B cell (primary cell): ENCODE results near the gene MAML2. TPM values are rescaled to one million over a fixed set of nuclear protein-coding genes. Genes with fewer than 3 reads are reported as not detected.

ENCODE experiments used
- ATAC-seq: fragments of 200-7000 bp; cut with Tn5 transposase; one replicate; pipeline ENCODE4 v1.10.0; 2021; ENCODE audit warnings: low read depth, mild to moderate bottlenecking, moderate number of reproducible peaks, moderate library complexity
- CTCF ChIA-PET: fragments of 350-600 bp; sonication (Branson Sonifier 250); formaldehyde crosslinking; loops from one replicate; lab custom pipeline; 2021; ENCODE audit warnings: antibody characterized with exemption, inconsistent platforms; lab: Charles Lee
- POLR2A ChIA-PET: fragments of 350-600 bp; sonication (Branson Sonifier 250); formaldehyde crosslinking; loops from one replicate; lab custom pipeline; 2021; ENCODE audit warnings: antibody characterized with exemption; lab: Charles Lee
- DNase-seq: peaks from one replicate; pipeline ENCODE4 v3.0.0; 2013
- H2AFZ ChIP-seq: 2 replicates; pipeline ENCODE4 v1.6.1; 2012; ENCODE audit warnings: mild to moderate bottlenecking, low read depth, low read length; ENCODE audit not compliant: insufficient read depth, poor library complexity, severe bottlenecking
- H3K27ac ChIP-seq, 2 donors: 1 replicate in 1 of 2; 2 replicates in 1 of 2; pipeline ENCODE4 v1.5.1; 2012 to 2013; ENCODE audit warnings: low read length in 2 of 2, mild to moderate bottlenecking in 2 of 2, moderate library complexity in 1 of 2
- H3K27me3 ChIP-seq, 4 experiments: fragments of 200-600 bp in 1 of 4; sonication (generic) in 1 of 4; replicated peaks in 1 of 4; 1 replicate in 2 of 4; 2 replicates in 2 of 4; pipeline versions ENCODE4 v1.6.1 to v1.7.0; 2013 to 2016; ENCODE audit warnings: low read length in 3 of 4, mild to moderate bottlenecking in 2 of 4, mixed read lengths in 1 of 4, moderate library complexity in 1 of 4; ENCODE audit not compliant: insufficient read depth in 4 of 4, control insufficient read depth in 3 of 4; ENCODE audit errors: control extremely low read depth in 1 of 4
- H3K36me3 ChIP-seq, 2 experiments: replicated peaks in 1 of 2; 1 replicate in 1 of 2; 2 replicates in 1 of 2; pipeline versions ENCODE4 v1.6.1 to v1.7.1; 2013; ENCODE audit warnings: low read length in 1 of 2; ENCODE audit not compliant: insufficient read depth in 2 of 2, control insufficient read depth in 1 of 2; ENCODE audit errors: control extremely low read depth in 1 of 2, extremely low read depth in 1 of 2
- H3K4me1 ChIP-seq, 2 donors: fragments of 200-600 bp in 1 of 2; sonication (generic) in 1 of 2; 1 replicate in 1 of 2; 2 replicates in 1 of 2; pipeline versions ENCODE4 v1.5.1 to v1.6.1; 2013 to 2017; ENCODE audit warnings: low read length in 2 of 2; ENCODE audit not compliant: control insufficient read depth in 2 of 2, insufficient read depth in 2 of 2
- H3K4me2 ChIP-seq: replicated peaks from 2 replicates; pipeline ENCODE3; 2012; ENCODE audit warnings: mild to moderate bottlenecking, low read depth, low read length; ENCODE audit not compliant: poor library complexity, severe bottlenecking
- H3K4me3 ChIP-seq, 5 experiments: fragments of 200-600 bp in 1 of 5; sonication (generic) in 1 of 5; 1 replicate in 3 of 5; 2 replicates in 2 of 5; pipeline versions ENCODE4 v1.5.1 to v1.7.0; 2011 to 2016; ENCODE audit warnings: low read length in 4 of 5, mild to moderate bottlenecking in 4 of 5, low read depth in 2 of 5, control low read depth in 1 of 5, moderate library complexity in 1 of 5; ENCODE audit not compliant: insufficient read depth in 1 of 5; ENCODE audit errors: control extremely low read depth in 1 of 5, extremely low read depth in 1 of 5
- H3K79me2 ChIP-seq: fragments of 200-600 bp; sonication (generic); one replicate; pipeline ENCODE4 v1.6.0; 2016; ENCODE audit warnings: low read length; ENCODE audit not compliant: control insufficient read depth, insufficient read depth
- H3K9ac ChIP-seq: fragments of 200-600 bp; sonication (generic); 2 replicates; pipeline ENCODE4 v1.6.1; 2017; ENCODE audit warnings: mild to moderate bottlenecking, low read length, moderate library complexity
- H3K9me3 ChIP-seq, 3 donors: one replicate each; pipeline versions ENCODE4 v1.6.1 to v1.7.1; 2013; ENCODE audit warnings: low read length in 2 of 3; ENCODE audit not compliant: control insufficient read depth in 2 of 3, insufficient read depth in 1 of 3; ENCODE audit errors: control extremely low read depth in 1 of 3
- H4K20me1 ChIP-seq: 2 replicates; pipeline ENCODE4 v1.6.0; 2012; ENCODE audit warnings: mild to moderate bottlenecking, low read length; ENCODE audit not compliant: insufficient read depth, control insufficient read depth, poor library complexity, severe bottlenecking
- H3K27ac Mint-ChIP-seq: one replicate; pipeline ENCODE4 v1.8.0; 2021; ENCODE audit warnings: mixed read lengths
- H3K27me3 Mint-ChIP-seq: one replicate; pipeline ENCODE4 v1.8.0; 2021; ENCODE audit warnings: mixed read lengths
- H3K4me1 Mint-ChIP-seq: one replicate; pipeline ENCODE4 v1.8.0; 2021; ENCODE audit warnings: mixed read lengths
- H3K4me3 Mint-ChIP-seq: one replicate; pipeline ENCODE4 v1.8.0; 2021; ENCODE audit warnings: mixed read lengths
- H3K9me3 Mint-ChIP-seq: one replicate; pipeline ENCODE4 v1.8.0; 2022; ENCODE audit warnings: mixed read lengths; ENCODE audit not compliant: insufficient read depth
- CTCF ChIP-seq: fragments of 200-600 bp; IDR thresholded peaks from one replicate; pipeline ENCODE4 v1.8.0; 2022; ENCODE audit warnings: antibody characterized with exemption, mild to moderate bottlenecking
- EZH2 ChIP-seq: IDR thresholded peaks from 2 replicates; pipeline ENCODE4 v1.6.1; 2012; ENCODE audit warnings: borderline replicate concordance, low read depth, mild to moderate bottlenecking, moderate library complexity, low read length; ENCODE audit not compliant: insufficient read depth, poor library complexity, severe bottlenecking
- WGBS: methylation state at CpG from one replicate; pipeline ENCODE4 v1.1.5; 2013; ENCODE audit warnings: missing lambda C conversion rate; ENCODE audit not compliant: insufficient coverage; 5-methylcytosine and 5-hydroxymethylcytosine counted together
- intact Hi-C: fragments of 100-400 bp; cut with micrococcal nuclease; formaldehyde crosslinking; loops from one replicate; pipeline ENCODE4 v1.10.0; 2022
- polyA plus RNA-seq: library from polyadenylated mRNA; depleted of rRNA; stranded (reverse); fragments of >200 nt; gene quantifications from 2 replicates; pipeline ENCODE4 v1.2.3, GENCODE V29; 2012
- total RNA-seq, 2 donors: library from RNA; stranded (reverse); fragments of 120-200 nt in 1 of 2; gene quantifications; 1 replicate in 1 of 2; 2 replicates in 1 of 2; pipeline versions ENCODE4 v1.2.3 to v1.2.4, GENCODE V29; 2013 to 2022

The MAML2 gene
- total and polyA plus RNA-seq, 2 donors (not counting 1 experiment from before 2014, with no cell fraction given) = 10.7 to 26.4 TPM

GRCh38 chr11:96391698-96392307 is 48.8 kb upstream of the MAML2 start:
- H3K4me3 ChIP-seq = no peak overlapping the region
- TF ChIP-seq CTCF (no peak), EZH2 (no peak)
- no peaks in the 10 kb centered on the region for H3K9me3 Mint-ChIP-seq
- WGBS = no CpG with 5 or more reads among the region's 3 CpGs
- peaks cover 6% of the 10 kb centered on the region for H4K20me1 ChIP-seq
- no peak overlapping the region for H3K9ac ChIP-seq
- peaks cover 13 to 18% of the 10 kb centered on the region in 2 donors for H3K4me1 ChIP-seq
- H2AFZ ChIP-seq = no peak overlapping the region
- intact Hi-C loops = loop anchor here (10.0 kb wide), 1 partner anchor 1237 kb away; no protein-coding TSS in a partner anchor
- H3K27ac ChIP-seq = no peak overlapping the region
- no peaks in the 10 kb centered on the region for H3K27me3 Mint-ChIP-seq
- ATAC-seq (no peak), DNase-seq (no peak)
- no peaks in the 10 kb centered on the region for H3K27me3 ChIP-seq
- H3K79me2 ChIP-seq = peaks cover 39% of the 10 kb centered on the region
- no peak overlapping the region for H3K27ac Mint-ChIP-seq
- ChIA-PET POLR2A (no interaction called here), CTCF (interaction anchor here (1.6 to 4.3 kb wide), 2 partner anchors 300 to 555 kb away, joined by 4 to 97 read pairs; no protein-coding TSS in a partner anchor)
- H3K9me3 ChIP-seq = no peaks in the 10 kb centered on the region
- H3K4me2 ChIP-seq = no peak overlapping the region
- H3K4me3 Mint-ChIP-seq = peak overlapping the region; percentile 32
- no peaks in the 10 kb centered on the region for H3K36me3 ChIP-seq
- H3K4me1 Mint-ChIP-seq = peaks cover 26% of the 10 kb centered on the region

GRCh38 chr11:96390488-96390792 is 47.4 kb upstream of the MAML2 start:
- peak overlapping the region; percentile 92 for H2AFZ ChIP-seq
- H3K9me3 ChIP-seq = no peaks in the 10 kb centered on the region
- intact Hi-C loops = loop anchor here (1.0 to 10.0 kb wide), 2 partner anchors 1236 to 1323 kb away; no protein-coding TSS in a partner anchor
- TF ChIP-seq CTCF (no peak), EZH2 (no peak)
- Mint-ChIP-seq H3K9me3 (no peaks in the 10 kb centered on the region), H3K4me3 (peak overlapping the region; percentile 93), H3K27me3 (no peaks in the 10 kb centered on the region), H3K4me1 (peaks cover 26% of the 10 kb centered on the region), H3K27ac (peak overlapping the region; percentile 95)
- peak overlapping the region; percentile 81 for H3K9ac ChIP-seq
- DNase-seq (no peak), ATAC-seq (no peak)
- WGBS = 15% methylated on average over 4 of the region's 6 CpGs
- POLR2A ChIA-PET = interaction anchor here (1.5 kb wide), 1 partner anchor 47 kb away, joined by 5 read pairs; the partner anchor contains the start of gene MAML2
- peak overlapping the region; percentile 82 to 83 for H3K27ac ChIP-seq
- no peaks in the 10 kb centered on the region for H3K36me3 ChIP-seq
- CTCF ChIA-PET = interaction anchor here (0.9 to 3.3 kb wide), 4 partner anchors 48 to 554 kb away, joined by 3 to 25 read pairs (median 22); partner anchors contain the start of gene MAML2
- H3K79me2 ChIP-seq = peaks cover 44% of the 10 kb centered on the region
- peaks cover 6% of the 10 kb centered on the region for H4K20me1 ChIP-seq
- peak overlapping the region; percentile 84 for H3K4me2 ChIP-seq
- no peaks in the 10 kb centered on the region for H3K27me3 ChIP-seq
- H3K4me3 ChIP-seq = peak overlapping the region; percentile 77 to 89 (median 80)
- H3K4me1 ChIP-seq = peaks cover 13 to 18% of the 10 kb centered on the region in 2 donors
